Measurements from ENCODE around the gene CLINT1.

DNA sequence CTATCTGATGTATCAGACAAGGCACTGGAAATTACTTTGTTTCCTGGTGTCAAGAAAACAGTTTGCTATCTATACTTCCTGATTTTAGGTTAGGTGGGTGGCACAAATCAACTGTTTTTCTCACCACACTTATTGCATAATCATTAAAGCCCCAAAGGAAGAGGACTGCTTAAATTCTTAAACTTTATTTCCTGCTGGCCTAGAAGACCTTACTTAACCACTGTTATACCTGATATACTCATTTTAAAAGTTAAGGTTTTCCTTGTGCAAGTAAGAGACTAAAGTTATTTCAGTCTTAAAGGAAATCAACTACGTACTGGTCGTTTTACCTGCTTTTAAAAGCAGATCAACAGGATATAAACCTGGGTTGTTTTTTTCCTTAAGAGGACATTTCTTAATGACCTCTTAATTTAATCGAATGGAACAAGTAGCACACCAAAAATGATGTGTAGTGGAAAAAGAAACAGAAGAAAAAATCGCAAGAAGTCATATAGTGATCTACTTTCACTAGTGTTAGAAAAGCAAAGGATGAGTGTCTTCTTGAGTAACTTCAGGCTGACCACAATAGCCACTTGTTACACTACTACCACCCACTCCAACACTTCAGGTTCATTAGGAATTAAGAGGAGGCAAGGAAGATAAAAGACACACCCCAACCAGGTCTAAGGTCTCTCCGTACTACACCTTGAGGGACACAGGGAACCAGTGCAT lies 974 bp downstream of the CLINT1 start:
- no peak for TF ChIP-seq POLR2A (IDR thresholded peaks at IDR 0.05)
- TF ChIP-seq, protein P1, sequence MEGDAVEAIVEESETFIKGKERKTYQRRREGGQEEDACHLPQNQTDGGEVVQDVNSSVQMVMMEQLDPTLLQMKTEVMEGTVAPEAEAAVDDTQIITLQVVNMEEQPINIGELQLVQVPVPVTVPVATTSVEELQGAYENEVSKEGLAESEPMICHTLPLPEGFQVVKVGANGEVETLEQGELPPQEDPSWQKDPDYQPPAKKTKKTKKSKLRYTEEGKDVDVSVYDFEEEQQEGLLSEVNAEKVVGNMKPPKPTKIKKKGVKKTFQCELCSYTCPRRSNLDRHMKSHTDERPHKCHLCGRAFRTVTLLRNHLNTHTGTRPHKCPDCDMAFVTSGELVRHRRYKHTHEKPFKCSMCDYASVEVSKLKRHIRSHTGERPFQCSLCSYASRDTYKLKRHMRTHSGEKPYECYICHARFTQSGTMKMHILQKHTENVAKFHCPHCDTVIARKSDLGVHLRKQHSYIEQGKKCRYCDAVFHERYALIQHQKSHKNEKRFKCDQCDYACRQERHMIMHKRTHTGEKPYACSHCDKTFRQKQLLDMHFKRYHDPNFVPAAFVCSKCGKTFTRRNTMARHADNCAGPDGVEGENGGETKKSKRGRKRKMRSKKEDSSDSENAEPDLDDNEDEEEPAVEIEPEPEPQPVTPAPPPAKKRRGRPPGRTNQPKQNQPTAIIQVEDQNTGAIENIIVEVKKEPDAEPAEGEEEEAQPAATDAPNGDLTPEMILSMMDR (IDR thresholded peaks at IDR 0.05 in 4 of 5, conservative IDR thresholded peaks at IDR 0.05 in 1 of 5), result no peak

All from gastrocnemius medialis (tissue), 4 donors.